HL-60 (cell line): ENCODE data around the gene SUMO4.

Experiments used
- CTCF ChIP-seq: IDR thresholded peaks from one replicate; pipeline ENCODE4 v1.5.1; 2011; ENCODE audit warnings: low read length, control low read depth, inconsistent platforms; ENCODE audit not compliant: insufficient read depth
- POLR2AphosphoS5 ChIP-seq: IDR thresholded peaks from 2 replicates; pipeline ENCODE4 v1.6.1; 2012; ENCODE audit warnings: low read depth

- TF ChIP-seq CTCF: no peak
- no peak for TF ChIP-seq POLR2AphosphoS5
Observed at GRCh38 chr6:149433881-149434280, 33.8 kb downstream of the SUMO4 start.
